Measurements from ENCODE around the gene CDH4.
A peak's percentile ranks its signal among the peaks of the same experiment; 100 is the strongest.

CDH4 gene

GRCh38 chr20:61440548-61441055 is 188.5 kb downstream of the CDH4 start:
- TF ChIP-seq, protein P1, sequence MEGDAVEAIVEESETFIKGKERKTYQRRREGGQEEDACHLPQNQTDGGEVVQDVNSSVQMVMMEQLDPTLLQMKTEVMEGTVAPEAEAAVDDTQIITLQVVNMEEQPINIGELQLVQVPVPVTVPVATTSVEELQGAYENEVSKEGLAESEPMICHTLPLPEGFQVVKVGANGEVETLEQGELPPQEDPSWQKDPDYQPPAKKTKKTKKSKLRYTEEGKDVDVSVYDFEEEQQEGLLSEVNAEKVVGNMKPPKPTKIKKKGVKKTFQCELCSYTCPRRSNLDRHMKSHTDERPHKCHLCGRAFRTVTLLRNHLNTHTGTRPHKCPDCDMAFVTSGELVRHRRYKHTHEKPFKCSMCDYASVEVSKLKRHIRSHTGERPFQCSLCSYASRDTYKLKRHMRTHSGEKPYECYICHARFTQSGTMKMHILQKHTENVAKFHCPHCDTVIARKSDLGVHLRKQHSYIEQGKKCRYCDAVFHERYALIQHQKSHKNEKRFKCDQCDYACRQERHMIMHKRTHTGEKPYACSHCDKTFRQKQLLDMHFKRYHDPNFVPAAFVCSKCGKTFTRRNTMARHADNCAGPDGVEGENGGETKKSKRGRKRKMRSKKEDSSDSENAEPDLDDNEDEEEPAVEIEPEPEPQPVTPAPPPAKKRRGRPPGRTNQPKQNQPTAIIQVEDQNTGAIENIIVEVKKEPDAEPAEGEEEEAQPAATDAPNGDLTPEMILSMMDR (IDR thresholded peaks at IDR 0.05; ENCODE audit: control insufficient read depth, extremely low read depth, insufficient read depth), result no peak
- H3K4me3 ChIP-seq (ENCODE audit: low read depth, low read length), result no peak overlapping the region
- DNase-seq (ENCODE audit: low read depth), result no peak

DNA sequence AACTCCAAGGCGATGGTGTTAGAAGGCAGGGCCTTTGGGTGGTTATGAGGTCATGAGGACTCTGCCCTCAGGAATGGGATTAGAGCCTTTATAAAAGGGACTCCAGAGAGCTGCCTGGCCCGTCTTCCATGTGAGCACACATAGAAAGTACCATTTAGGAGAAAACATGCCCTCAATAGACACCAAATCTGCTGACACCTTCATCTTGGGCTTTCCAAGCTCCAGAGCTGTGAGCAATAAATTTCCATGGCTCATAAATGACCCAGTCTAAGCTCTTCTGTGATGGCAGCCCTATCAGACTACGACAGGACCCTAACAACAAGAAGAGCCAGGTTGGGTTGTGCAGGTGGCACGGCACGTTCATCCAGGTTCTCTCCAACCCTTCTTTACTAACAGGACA is 189.5 kb downstream of the CDH4 start:
- H3K4me3 ChIP-seq (ENCODE audit: low read depth, low read length), result no peak overlapping the region
- TF ChIP-seq, protein P1 (IDR thresholded peaks at IDR 0.05; ENCODE audit: control insufficient read depth, extremely low read depth, insufficient read depth), result no peak
- DNase-seq (ENCODE audit: low read depth), result no peak

GRCh38 chr20:61442075-61442670 is 190.1 kb downstream of the CDH4 start:
- DNase-seq (ENCODE audit: low read depth), result peak; percentile 40
- no peak overlapping the region for H3K4me3 ChIP-seq (ENCODE audit: low read depth, low read length)
- TF ChIP-seq, protein P1 (IDR thresholded peaks at IDR 0.05; ENCODE audit: control insufficient read depth, extremely low read depth, insufficient read depth), result no peak

GRCh38 chr20:61442718-61443117 is 190.7 kb downstream of the CDH4 start:
- TF ChIP-seq, protein P1 (IDR thresholded peaks at IDR 0.05; ENCODE audit: control insufficient read depth, extremely low read depth, insufficient read depth), result no peak
- no peak for DNase-seq (ENCODE audit: low read depth)
- no peak overlapping the region for H3K4me3 ChIP-seq (ENCODE audit: low read depth, low read length)

DNA sequence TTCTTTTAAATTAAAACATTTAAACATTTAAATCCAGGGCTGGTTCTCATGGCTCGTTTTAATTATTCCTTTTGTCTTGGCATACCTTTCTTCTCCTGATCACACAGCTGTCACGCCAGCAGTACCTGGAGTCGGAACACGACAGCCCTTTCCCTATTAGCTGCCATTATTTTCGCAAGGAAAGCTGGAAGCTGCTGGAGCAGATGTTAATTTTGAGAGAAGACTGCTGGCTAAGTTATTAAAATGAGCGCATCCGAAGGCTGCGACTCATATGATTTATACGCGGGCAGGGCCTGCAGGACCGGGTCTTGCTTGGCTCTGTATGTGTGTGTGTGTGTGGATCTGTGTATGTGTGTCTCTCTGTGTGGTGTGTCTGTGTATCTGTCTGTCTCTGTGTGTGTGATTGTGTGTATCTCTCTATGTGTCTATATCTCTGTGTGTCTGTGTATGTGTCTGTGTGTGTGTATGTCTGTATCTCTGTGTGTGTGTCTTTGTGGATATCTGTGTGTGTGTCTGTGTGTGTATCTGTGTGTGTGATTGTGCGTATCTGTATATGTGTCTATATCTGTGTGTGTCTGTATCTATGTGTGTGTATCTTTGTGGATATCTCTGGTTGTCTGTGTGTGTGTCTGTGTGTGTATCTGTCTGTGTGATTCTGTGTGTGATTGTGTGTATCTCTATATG is 191.5 kb downstream of the CDH4 start:
- no peak for DNase-seq (ENCODE audit: low read depth)
- H3K4me3 ChIP-seq (ENCODE audit: low read depth, low read length), result no peak overlapping the region
- TF ChIP-seq, protein P1 (IDR thresholded peaks at IDR 0.05; ENCODE audit: control insufficient read depth, extremely low read depth, insufficient read depth), result no peak

GRCh38 chr20:61444637-61445036 is 192.6 kb downstream of the CDH4 start:
- H3K4me3 ChIP-seq (ENCODE audit: low read depth, low read length), result no peak overlapping the region
- TF ChIP-seq, protein P1 (IDR thresholded peaks at IDR 0.05; ENCODE audit: control insufficient read depth, extremely low read depth, insufficient read depth), result no peak

More at GRCh38 chr20:61444637-61445036, 192.6 kb downstream of the CDH4 start:
- DNase-seq (ENCODE audit: low read depth), result no peak

Data from LNCaP clone FGC (cell line).